ENCODE measurements around the gene CD200R1. TPM values are rescaled to one million over a fixed set of nuclear protein-coding genes. Genes with fewer than 3 reads are reported as not detected.

CD200R1 gene
- polyA plus RNA-seq, 2 donors: 1.5 to 2.2 TPM

- WGBS, 2 donors: 79 to 86% methylated on average over 8 of the region's 8 CpGs
- Histone ChIP-seq H3K4me1 (ENCODE audit: control insufficient read depth in 2 of 2, insufficient read depth in 2 of 2, low read length in 1 of 2) (no peaks in the 10 kb centered on the region), H3K27ac (ENCODE audit: low read depth in 2 of 2, low read length in 1 of 2) (no peak overlapping the region), H3K9me3 (ENCODE audit: control insufficient read depth in 2 of 2, insufficient read depth in 1 of 2, low read depth in 1 of 2, low read length in 1 of 2) (no peaks in the 10 kb centered on the region), H3K4me3 (ENCODE audit: low read depth in 1 of 2, low read length in 2 of 2) (no peak overlapping the region), H3K36me3 (ENCODE audit: control insufficient read depth in 2 of 2, insufficient read depth in 2 of 2, low read length in 1 of 2) (no peaks in the 10 kb centered on the region), H3K27me3 (ENCODE audit: control insufficient read depth in 1 of 2, insufficient read depth in 2 of 2, low read length in 2 of 2) (no peaks in the 10 kb centered on the region)
Observed at GRCh38 chr3:112904786-112905185, 70.1 kb downstream of the CD200R1 start.

DNA sequence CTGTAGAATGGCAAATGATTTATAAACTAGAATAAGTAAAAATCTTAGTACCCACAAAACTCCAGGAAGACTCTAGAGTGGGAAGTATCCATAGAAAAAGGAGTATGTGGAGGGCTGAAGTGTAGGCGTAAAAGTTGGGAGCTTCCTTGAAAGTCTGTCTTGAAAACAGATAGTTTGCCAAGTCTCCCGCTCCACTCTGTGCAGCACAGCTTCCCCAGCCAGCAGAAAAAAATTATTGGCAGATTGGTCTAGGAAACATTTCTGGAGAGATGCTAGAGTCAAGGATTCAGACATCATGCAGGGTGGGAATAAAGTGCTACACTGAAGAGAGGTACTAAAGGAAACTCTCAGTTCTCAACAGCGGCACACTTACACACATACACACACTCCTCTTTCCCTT is 74.8 kb downstream of the CD200R1 start:
- H3K27ac ChIP-seq (ENCODE audit: low read depth in 2 of 2, low read length in 1 of 2): no peak overlapping the region
- no peaks in the 10 kb centered on the region for H3K27me3 ChIP-seq (ENCODE audit: control insufficient read depth in 1 of 2, insufficient read depth in 2 of 2, low read length in 2 of 2)
- WGBS, 2 donors: 74 to 80% methylated on average over 3 of the region's 3 CpGs
- H3K36me3 ChIP-seq (ENCODE audit: control insufficient read depth in 2 of 2, insufficient read depth in 2 of 2, low read length in 1 of 2): no peaks in the 10 kb centered on the region
- H3K4me3 ChIP-seq (ENCODE audit: low read depth in 1 of 2, low read length in 2 of 2): no peak overlapping the region
- H3K9me3 ChIP-seq (ENCODE audit: control insufficient read depth in 2 of 2, insufficient read depth in 1 of 2, low read depth in 1 of 2, low read length in 1 of 2): no peaks in the 10 kb centered on the region
- H3K4me1 ChIP-seq (ENCODE audit: control insufficient read depth in 2 of 2, insufficient read depth in 2 of 2, low read length in 1 of 2): no peaks in the 10 kb centered on the region

GRCh38 chr3:112897791-112898190 is 77.1 kb downstream of the CD200R1 start:
- Histone ChIP-seq H3K36me3 (ENCODE audit: control insufficient read depth in 2 of 2, insufficient read depth in 2 of 2, low read length in 1 of 2) (no peaks in the 10 kb centered on the region), H3K4me3 (ENCODE audit: low read depth in 1 of 2, low read length in 2 of 2) (no peak overlapping the region), H3K27me3 (ENCODE audit: control insufficient read depth in 1 of 2, insufficient read depth in 2 of 2, low read length in 2 of 2) (no peaks in the 10 kb centered on the region), H3K4me1 (ENCODE audit: control insufficient read depth in 2 of 2, insufficient read depth in 2 of 2, low read length in 1 of 2) (no peaks in the 10 kb centered on the region), H3K9me3 (ENCODE audit: control insufficient read depth in 2 of 2, insufficient read depth in 1 of 2, low read depth in 1 of 2, low read length in 1 of 2) (no peaks in the 10 kb centered on the region), H3K27ac (ENCODE audit: low read depth in 2 of 2, low read length in 1 of 2) (no peak overlapping the region)
- 97% methylated on average over 1 of the region's 1 CpG for WGBS, 2 donors

DNA sequence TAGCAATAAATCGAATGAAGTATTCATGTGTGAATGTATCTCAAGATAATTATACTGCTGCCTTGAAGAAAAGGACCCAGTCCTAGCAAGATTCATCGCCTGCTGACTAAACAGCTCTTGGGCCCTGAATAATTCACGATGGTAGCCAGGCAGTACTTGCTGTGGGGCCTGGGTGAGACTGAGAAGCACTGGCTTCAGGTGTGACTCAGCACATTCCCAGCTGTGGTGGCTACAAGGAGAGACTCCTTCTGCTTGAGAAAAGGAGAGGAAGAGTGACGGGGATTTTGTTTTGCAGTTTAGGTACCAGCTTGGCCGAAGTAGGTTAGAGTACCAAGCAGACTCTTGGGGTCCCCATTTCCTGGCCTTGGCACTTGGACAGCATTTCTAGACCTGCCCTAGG is 80.6 kb downstream of the CD200R1 start:
- no peak overlapping the region for H3K27ac ChIP-seq (ENCODE audit: low read depth in 2 of 2, low read length in 1 of 2)
- H3K9me3 ChIP-seq (ENCODE audit: control insufficient read depth in 2 of 2, insufficient read depth in 1 of 2, low read depth in 1 of 2, low read length in 1 of 2): no peaks in the 10 kb centered on the region
- H3K4me1 ChIP-seq (ENCODE audit: control insufficient read depth in 2 of 2, insufficient read depth in 2 of 2, low read length in 1 of 2): no peaks in the 10 kb centered on the region
- H3K36me3 ChIP-seq (ENCODE audit: control insufficient read depth in 2 of 2, insufficient read depth in 2 of 2, low read length in 1 of 2): no peaks in the 10 kb centered on the region
- H3K27me3 ChIP-seq (ENCODE audit: control insufficient read depth in 1 of 2, insufficient read depth in 2 of 2, low read length in 2 of 2): no peaks in the 10 kb centered on the region
- no peak overlapping the region for H3K4me3 ChIP-seq (ENCODE audit: low read depth in 1 of 2, low read length in 2 of 2)
- 78 to 84% methylated on average over 5 of the region's 5 CpGs for WGBS, 2 donors

DNA sequence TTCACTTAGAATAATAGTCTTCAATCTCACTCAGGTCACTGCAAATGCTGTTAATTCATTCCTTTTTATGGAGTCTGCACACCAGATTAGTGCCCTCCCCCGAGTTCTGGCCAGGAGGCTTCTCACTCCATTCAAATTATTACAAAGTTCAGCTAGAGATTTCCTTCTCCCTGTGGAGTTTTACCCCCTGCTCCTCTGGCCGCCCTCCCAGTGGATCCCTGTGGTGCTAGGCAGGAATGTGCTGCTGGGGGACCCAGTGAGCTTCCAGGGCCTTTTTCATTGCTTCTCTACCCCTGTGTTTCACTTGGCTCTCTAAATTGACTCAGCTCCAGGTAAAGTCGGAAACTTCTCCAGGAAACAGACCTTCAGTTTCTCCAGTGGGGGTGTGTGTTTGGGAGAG is 85.5 kb downstream of the CD200R1 start:
- H3K27ac ChIP-seq (ENCODE audit: low read depth in 2 of 2, low read length in 1 of 2): no peak overlapping the region
- no peaks in the 10 kb centered on the region for H3K27me3 ChIP-seq (ENCODE audit: control insufficient read depth in 1 of 2, insufficient read depth in 2 of 2, low read length in 2 of 2)
- 75 to 76% methylated on average over 3 of the region's 3 CpGs for WGBS, 2 donors
- no peaks in the 10 kb centered on the region for H3K36me3 ChIP-seq (ENCODE audit: control insufficient read depth in 2 of 2, insufficient read depth in 2 of 2, low read length in 1 of 2)
- no peaks in the 10 kb centered on the region for H3K9me3 ChIP-seq (ENCODE audit: control insufficient read depth in 2 of 2, insufficient read depth in 1 of 2, low read depth in 1 of 2, low read length in 1 of 2)
- no peak overlapping the region for H3K4me3 ChIP-seq (ENCODE audit: low read depth in 1 of 2, low read length in 2 of 2)
- H3K4me1 ChIP-seq (ENCODE audit: control insufficient read depth in 2 of 2, insufficient read depth in 2 of 2, low read length in 1 of 2): peaks cover 0 to 2% of the 10 kb centered on the region in 2 donors

GRCh38 chr3:112888381-112889085 is 86.4 kb downstream of the CD200R1 start:
- Histone ChIP-seq H3K4me1 (ENCODE audit: control insufficient read depth in 2 of 2, insufficient read depth in 2 of 2, low read length in 1 of 2) (peaks cover 0 to 2% of the 10 kb centered on the region in 2 donors), H3K27ac (ENCODE audit: low read depth in 2 of 2, low read length in 1 of 2) (no peak overlapping the region), H3K4me3 (ENCODE audit: low read depth in 1 of 2, low read length in 2 of 2) (no peak overlapping the region), H3K9me3 (ENCODE audit: control insufficient read depth in 2 of 2, insufficient read depth in 1 of 2, low read depth in 1 of 2, low read length in 1 of 2) (no peaks in the 10 kb centered on the region), H3K27me3 (ENCODE audit: control insufficient read depth in 1 of 2, insufficient read depth in 2 of 2, low read length in 2 of 2) (no peaks in the 10 kb centered on the region), H3K36me3 (ENCODE audit: control insufficient read depth in 2 of 2, insufficient read depth in 2 of 2, low read length in 1 of 2) (no peaks in the 10 kb centered on the region)
- WGBS, 2 donors: 53 to 54% methylated on average over 2 of the region's 2 CpGs

- Histone ChIP-seq H3K9me3 (ENCODE audit: control insufficient read depth in 2 of 2, insufficient read depth in 1 of 2, low read depth in 1 of 2, low read length in 1 of 2) (no peaks in the 10 kb centered on the region), H3K36me3 (ENCODE audit: control insufficient read depth in 2 of 2, insufficient read depth in 2 of 2, low read length in 1 of 2) (no peaks in the 10 kb centered on the region), H3K27me3 (ENCODE audit: control insufficient read depth in 1 of 2, insufficient read depth in 2 of 2, low read length in 2 of 2) (no peaks in the 10 kb centered on the region), H3K27ac (ENCODE audit: low read depth in 2 of 2, low read length in 1 of 2) (no peak overlapping the region), H3K4me3 (ENCODE audit: low read depth in 1 of 2, low read length in 2 of 2) (no peak overlapping the region), H3K4me1 (ENCODE audit: control insufficient read depth in 2 of 2, insufficient read depth in 2 of 2, low read length in 1 of 2) (peaks cover 0 to 2% of the 10 kb centered on the region in 2 donors)
- 81 to 83% methylated on average over 4 of the region's 4 CpGs for WGBS, 2 donors
Observed at GRCh38 chr3:112884678-112885290, 90.1 kb downstream of the CD200R1 start.

GRCh38 chr3:112881891-112882290 is 93.0 kb downstream of the CD200R1 start:
- H3K4me1 ChIP-seq (ENCODE audit: control insufficient read depth in 2 of 2, insufficient read depth in 2 of 2, low read length in 1 of 2): peaks cover 0 to 2% of the 10 kb centered on the region in 2 donors
- H3K36me3 ChIP-seq (ENCODE audit: control insufficient read depth in 2 of 2, insufficient read depth in 2 of 2, low read length in 1 of 2): no peaks in the 10 kb centered on the region
- H3K27ac ChIP-seq (ENCODE audit: low read depth in 2 of 2, low read length in 1 of 2): no peak overlapping the region
- H3K9me3 ChIP-seq (ENCODE audit: control insufficient read depth in 2 of 2, insufficient read depth in 1 of 2, low read depth in 1 of 2, low read length in 1 of 2): peaks cover 0 to 2% of the 10 kb centered on the region in 2 donors
- 74 to 80% methylated on average over 4 of the region's 4 CpGs for WGBS, 2 donors
- H3K27me3 ChIP-seq (ENCODE audit: control insufficient read depth in 1 of 2, insufficient read depth in 2 of 2, low read length in 2 of 2): no peaks in the 10 kb centered on the region
- no peak overlapping the region for H3K4me3 ChIP-seq (ENCODE audit: low read depth in 1 of 2, low read length in 2 of 2)

GRCh38 chr3:112875561-112875960 is 99.3 kb downstream of the CD200R1 start:
- Histone ChIP-seq H3K9me3 (ENCODE audit: control insufficient read depth in 2 of 2, insufficient read depth in 1 of 2, low read depth in 1 of 2, low read length in 1 of 2) (peaks cover 8 to 10% of the 10 kb centered on the region in 2 donors), H3K27me3 (ENCODE audit: control insufficient read depth in 1 of 2, insufficient read depth in 2 of 2, low read length in 2 of 2) (no peaks in the 10 kb centered on the region), H3K4me1 (ENCODE audit: control insufficient read depth in 2 of 2, insufficient read depth in 2 of 2, low read length in 1 of 2) (no peaks in the 10 kb centered on the region), H3K4me3 (ENCODE audit: low read depth in 1 of 2, low read length in 2 of 2) (no peak overlapping the region), H3K36me3 (ENCODE audit: control insufficient read depth in 2 of 2, insufficient read depth in 2 of 2, low read length in 1 of 2) (no peaks in the 10 kb centered on the region), H3K27ac (ENCODE audit: low read depth in 2 of 2, low read length in 1 of 2) (no peak overlapping the region)
- WGBS, 2 donors: 61 to 71% methylated on average over 2 of the region's 2 CpGs

DNA sequence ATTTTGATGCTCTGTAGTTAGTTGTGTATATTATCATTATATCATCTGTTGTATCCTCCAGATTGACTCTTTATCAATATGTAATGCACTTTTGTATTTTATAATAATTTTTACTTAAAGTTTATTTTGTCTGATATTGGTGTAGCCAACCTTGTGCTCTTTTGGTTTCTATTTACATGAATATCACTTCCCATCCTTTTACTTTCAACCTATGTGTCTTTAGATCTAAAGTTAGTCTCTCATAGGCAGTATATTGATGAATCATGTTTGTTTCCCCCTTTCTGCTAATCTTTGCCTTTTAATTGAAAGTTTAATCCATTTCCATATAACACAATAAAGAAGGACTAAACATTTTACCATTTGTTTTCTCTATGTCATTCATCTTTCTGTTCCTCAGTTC is 100.2 kb downstream of the CD200R1 start:
- H3K4me3 ChIP-seq (ENCODE audit: low read depth in 1 of 2, low read length in 2 of 2): no peak overlapping the region
- H3K27me3 ChIP-seq (ENCODE audit: control insufficient read depth in 1 of 2, insufficient read depth in 2 of 2, low read length in 2 of 2): no peaks in the 10 kb centered on the region
- no peak overlapping the region for H3K27ac ChIP-seq (ENCODE audit: low read depth in 2 of 2, low read length in 1 of 2)
- peaks cover 8 to 11% of the 10 kb centered on the region in 2 donors for H3K9me3 ChIP-seq (ENCODE audit: control insufficient read depth in 2 of 2, insufficient read depth in 1 of 2, low read depth in 1 of 2, low read length in 1 of 2)
- no peaks in the 10 kb centered on the region for H3K4me1 ChIP-seq (ENCODE audit: control insufficient read depth in 2 of 2, insufficient read depth in 2 of 2, low read length in 1 of 2)
- H3K36me3 ChIP-seq (ENCODE audit: control insufficient read depth in 2 of 2, insufficient read depth in 2 of 2, low read length in 1 of 2): no peaks in the 10 kb centered on the region
